GM23248 (cell line): ENCODE results near the gene MAGI3. TPM values are rescaled to one million over a fixed set of nuclear protein-coding genes. Genes with fewer than 3 reads are reported as not detected.

Experiments
- DNase-seq: peaks from one replicate; pipeline ENCODE4 v3.0.0-alpha.2; 2015
- H2AFZ ChIP-seq: fragments of 200-600 bp; sonication (generic); 2 replicates; pipeline ENCODE4 v1.6.1; 2016; ENCODE audit warnings: antibody characterized with exemption
- H3F3A ChIP-seq: fragments of 200-600 bp; sonication (generic); 2 replicates; pipeline ENCODE4 v1.6.1; 2016; ENCODE audit warnings: mild to moderate bottlenecking, antibody characterized with exemption, mixed run types; ENCODE audit not compliant: insufficient read depth
- H3K27ac ChIP-seq: fragments of 200-600 bp; sonication (generic); 2 replicates; pipeline ENCODE4 v1.5.1; 2016; ENCODE audit warnings: mild to moderate bottlenecking
- H3K27me3 ChIP-seq: fragments of 200-600 bp; sonication (generic); replicated peaks from 2 replicates; pipeline ENCODE4 v1.6.1; 2016; ENCODE audit warnings: mild to moderate bottlenecking; ENCODE audit not compliant: insufficient read depth
- H3K36me3 ChIP-seq: fragments of 200-600 bp; sonication (generic); 2 replicates; pipeline ENCODE4 v1.6.1; 2016; ENCODE audit warnings: low read depth, mild to moderate bottlenecking
- H3K4me1 ChIP-seq: fragments of 200-600 bp; sonication (generic); 2 replicates; pipeline ENCODE4 v1.6.1; 2016; ENCODE audit warnings: mild to moderate bottlenecking; ENCODE audit not compliant: insufficient read depth
- H3K4me2 ChIP-seq: fragments of 200-600 bp; sonication (generic); one replicate; pipeline ENCODE4 v1.6.1; 2016; ENCODE audit warnings: mild to moderate bottlenecking; ENCODE audit not compliant: unreplicated experiment
- H3K4me3 ChIP-seq: fragments of 200-600 bp; sonication (generic); 2 replicates; pipeline ENCODE4 v1.5.1; 2016; ENCODE audit warnings: mild to moderate bottlenecking
- H3K79me2 ChIP-seq: fragments of 200-600 bp; sonication (generic); 2 replicates; pipeline ENCODE4 v1.6.1; 2016; ENCODE audit warnings: mild to moderate bottlenecking; ENCODE audit not compliant: insufficient read depth
- H3K9ac ChIP-seq: fragments of 200-600 bp; sonication (generic); 2 replicates; pipeline ENCODE4 v1.6.1; 2016; ENCODE audit warnings: mild to moderate bottlenecking
- H3K9me2 ChIP-seq: fragments of 200-600 bp; sonication (generic); 2 replicates; pipeline ENCODE4 v1.6.1; 2016; ENCODE audit warnings: mixed run types, mild to moderate bottlenecking, moderate library complexity; ENCODE audit not compliant: insufficient read depth
- H3K9me3 ChIP-seq: fragments of 200-600 bp; sonication (generic); one replicate; pipeline ENCODE4 v1.6.1; 2017; ENCODE audit warnings: low read depth
- H4K20me1 ChIP-seq: fragments of 200-600 bp; sonication (generic); 2 replicates; pipeline ENCODE4 v1.6.0; 2016; ENCODE audit not compliant: insufficient read depth
- EZH2 ChIP-seq: fragments of 200-600 bp; sonication (generic); IDR thresholded peaks from 2 replicates; pipeline ENCODE4 v1.6.1; 2018; ENCODE audit warnings: antibody characterized with exemption, mild to moderate bottlenecking; ENCODE audit not compliant: insufficient read depth, poor library complexity, severe bottlenecking
- EZH2phosphoT487 ChIP-seq: fragments of 200-600 bp; sonication (generic); IDR thresholded peaks from 2 replicates; pipeline ENCODE4 v1.6.1; 2018; ENCODE audit warnings: antibody characterized with exemption, moderate library complexity, mild to moderate bottlenecking, low read depth; ENCODE audit not compliant: insufficient read depth
- WGBS, 2 experiments: methylation state at CpG; one replicate each; pipeline ENCODE4 v1.1.6; 2015 to 2017; ENCODE audit warnings: low lambda C conversion rate in 2 of 2, low coverage in 1 of 2; ENCODE audit errors: missing lambda C conversion rate in 2 of 2; 5-methylcytosine and 5-hydroxymethylcytosine counted together
- in situ Hi-C: fragments of 300-500 bp; cut with MboI; formaldehyde crosslinking; loops from 2 replicates; pipeline ENCODE4 v1.15.0; 2020
- polyA plus RNA-seq: library from polyadenylated mRNA; unstranded; fragments of >200 nt; fragmentation: Nextera tagmentation; extraction: Ambion mirVana; gene quantifications from 2 replicates; pipeline ENCODE4 v1.2.1, GENCODE V29; 2016
- total RNA-seq: library from RNA; depleted of rRNA; stranded (reverse); fragments of >200 nt; shearing (Covaris generic); gene quantifications from 2 replicates; pipeline ENCODE4 v1.2.3, GENCODE V29; 2014

Gene MAGI3
- total and polyA plus RNA-seq, 2 experiments from 2014 or later, result 1.9 to 7.2 TPM

DNA sequence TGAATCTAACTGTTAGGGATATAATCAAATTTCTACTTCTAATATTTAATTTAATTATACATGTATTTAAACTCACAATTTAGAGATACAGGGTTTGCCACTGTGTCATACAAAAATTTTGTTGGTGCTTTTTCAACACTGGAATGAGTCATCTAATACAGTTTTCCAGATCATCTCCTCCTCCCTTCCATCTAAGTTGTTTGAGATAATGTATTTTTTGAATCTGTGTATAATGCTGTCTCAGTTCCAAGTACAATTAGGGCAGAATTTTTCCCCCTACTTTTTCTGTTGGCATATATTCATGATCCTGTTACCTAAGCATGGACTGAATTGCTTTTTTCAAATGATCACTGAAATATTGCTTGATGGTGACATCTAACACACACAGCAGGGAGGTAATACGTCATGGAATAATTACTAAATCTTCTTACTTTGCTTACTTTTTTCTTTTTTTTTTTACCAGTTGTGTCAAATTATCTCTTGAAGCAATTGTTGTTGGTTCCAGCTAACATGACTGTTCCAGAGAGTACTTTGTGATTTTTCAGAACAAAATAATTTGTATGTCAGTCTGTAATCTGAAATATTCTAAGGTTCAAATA is 146.0 kb downstream of the MAGI3 start:
- no peaks in the 10 kb centered on the region for H3K9me2 ChIP-seq
- DNase-seq, result peak; percentile 72
- H4K20me1 ChIP-seq, result no peaks in the 10 kb centered on the region
- 39 to 63% methylated on average over 1 of the region's 1 CpG for WGBS, 2 experiments
- in situ Hi-C loops, result no loop called here
- no peak overlapping the region for H3K4me3 ChIP-seq
- H3K36me3 ChIP-seq, result no peaks in the 10 kb centered on the region
- peak overlapping the region; percentile 89 for H3K4me2 ChIP-seq
- peaks cover 70% of the 10 kb centered on the region for H3K4me1 ChIP-seq
- no peaks in the 10 kb centered on the region for H3K9me3 ChIP-seq
- H3F3A ChIP-seq, result peaks cover 54% of the 10 kb centered on the region
- H2AFZ ChIP-seq, result no peak overlapping the region
- TF ChIP-seq EZH2phosphoT487, result no peak
- no peak for TF ChIP-seq EZH2
- peaks cover 64% of the 10 kb centered on the region for H3K79me2 ChIP-seq
- H3K27ac ChIP-seq, result peak overlapping the region; percentile 78
- no peaks in the 10 kb centered on the region for H3K27me3 ChIP-seq
- peak overlapping the region; percentile 34; the same call in 1 of the 2 replicates for H3K9ac ChIP-seq

DNA sequence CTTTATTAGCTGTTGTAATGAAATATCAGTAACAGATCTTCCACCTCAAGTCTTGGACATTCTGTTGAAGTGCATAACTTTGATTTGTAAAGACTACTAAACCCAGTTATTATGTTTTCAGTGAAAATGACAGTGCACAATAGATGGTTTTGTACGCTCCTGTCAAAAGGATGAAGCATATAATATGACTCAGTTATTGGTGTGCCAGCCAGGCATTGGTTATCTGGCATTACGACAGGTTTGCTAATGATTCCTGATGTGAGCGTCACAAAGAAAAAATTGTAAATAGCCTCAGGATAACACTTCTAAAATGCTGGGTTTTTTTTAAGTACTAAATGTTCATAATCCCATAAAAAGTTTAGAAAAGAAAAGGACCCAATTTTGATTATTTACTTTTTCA is 147.9 kb downstream of the MAGI3 start:
- Histone ChIP-seq H3K9me3 (no peaks in the 10 kb centered on the region), H3K4me3 (no peak overlapping the region), H3K27ac (peak overlapping the region; percentile 66), H3K36me3 (no peaks in the 10 kb centered on the region), H3K9ac (peak overlapping the region; percentile 17; the same call in 1 of the 2 replicates), H3K79me2 (peaks cover 54% of the 10 kb centered on the region), H3K4me2 (peak overlapping the region; percentile 49), H2AFZ (no peak overlapping the region; the same call in 1 of the 2 replicates), H4K20me1 (no peaks in the 10 kb centered on the region), H3K9me2 (no peaks in the 10 kb centered on the region), H3K4me1 (peaks cover 83% of the 10 kb centered on the region), H3F3A (peaks cover 62% of the 10 kb centered on the region), H3K27me3 (no peaks in the 10 kb centered on the region)
- DNase-seq, result peak; percentile 85
- WGBS, 2 experiments, result 4 to 11% methylated on average over 3 of the region's 3 CpGs
- TF ChIP-seq EZH2, result no peak
- TF ChIP-seq EZH2phosphoT487, result no peak
- in situ Hi-C loops, result no loop called here

DNA sequence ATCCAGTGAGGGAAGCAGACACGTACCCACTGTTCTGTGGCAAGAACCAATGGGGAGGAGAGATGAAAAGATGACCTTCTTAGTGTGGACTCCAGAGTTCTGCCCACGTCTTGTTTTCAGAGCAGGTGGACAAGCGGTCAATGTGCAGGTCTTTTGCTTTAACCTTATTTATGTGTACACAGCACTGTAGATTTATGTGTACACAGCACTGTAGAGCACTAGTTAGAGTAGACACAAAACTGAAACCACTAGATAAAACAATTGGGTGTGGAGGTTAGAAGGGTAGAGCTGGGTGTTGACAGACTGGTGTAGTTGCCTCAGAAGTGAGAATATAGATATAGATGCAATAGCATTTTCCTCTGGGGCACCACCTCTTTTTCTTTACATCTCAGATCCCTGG is 150.0 kb downstream of the MAGI3 start:
- Histone ChIP-seq H3K9me2 (no peaks in the 10 kb centered on the region), H3K4me2 (no peak overlapping the region), H3K4me3 (no peak overlapping the region), H3K4me1 (peaks cover 61% of the 10 kb centered on the region), H3K27ac (no peak overlapping the region), H3K9ac (no peak overlapping the region), H3K27me3 (no peaks in the 10 kb centered on the region), H2AFZ (no peak overlapping the region), H3F3A (peaks cover 42% of the 10 kb centered on the region), H3K36me3 (no peaks in the 10 kb centered on the region), H3K9me3 (no peaks in the 10 kb centered on the region), H3K79me2 (peaks cover 70% of the 10 kb centered on the region), H4K20me1 (no peaks in the 10 kb centered on the region)
- no peak for TF ChIP-seq EZH2
- TF ChIP-seq EZH2phosphoT487, result no peak
- DNase-seq, result no peak
- 97 to 99% methylated on average over 3 of the region's 3 CpGs for WGBS, 2 experiments
- in situ Hi-C loops, result no loop called here

DNA sequence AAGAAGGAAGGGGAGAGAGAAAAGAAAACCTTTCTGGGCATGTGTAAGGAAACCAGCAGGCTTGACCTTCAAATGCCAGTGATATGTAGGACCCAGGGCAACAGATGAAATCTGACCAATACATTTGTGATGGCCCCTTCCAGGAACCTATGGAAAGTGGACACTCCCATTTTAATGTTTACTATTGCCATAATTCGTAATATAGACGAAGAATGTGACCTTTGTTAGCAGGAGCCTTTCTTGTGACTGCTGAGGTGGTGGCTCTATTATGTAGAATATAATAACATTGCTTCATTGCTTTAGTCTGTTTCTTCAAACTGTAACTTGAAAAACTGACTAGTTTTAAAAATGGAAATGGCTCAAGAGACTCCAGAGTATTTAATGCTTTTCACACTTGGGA is 150.8 kb downstream of the MAGI3 start:
- Histone ChIP-seq H3K79me2 (peaks cover 72% of the 10 kb centered on the region), H3K36me3 (no peaks in the 10 kb centered on the region), H3K4me3 (no peak overlapping the region), H3K27ac (peak overlapping the region; percentile 76; the same call in 1 of the 2 replicates), H3K27me3 (no peaks in the 10 kb centered on the region), H2AFZ (no peak overlapping the region), H3F3A (peaks cover 40% of the 10 kb centered on the region), H3K4me2 (no peak overlapping the region), H3K9me2 (no peaks in the 10 kb centered on the region), H3K9me3 (no peaks in the 10 kb centered on the region), H4K20me1 (no peaks in the 10 kb centered on the region), H3K4me1 (peaks cover 54% of the 10 kb centered on the region), H3K9ac (no peak overlapping the region)
- TF ChIP-seq EZH2phosphoT487 (no peak), EZH2 (no peak)
- in situ Hi-C loops, result no loop called here
- DNase-seq, result no peak
- WGBS, 2 experiments, result 98 to 100% methylated on average over 2 of the region's 2 CpGs

DNA sequence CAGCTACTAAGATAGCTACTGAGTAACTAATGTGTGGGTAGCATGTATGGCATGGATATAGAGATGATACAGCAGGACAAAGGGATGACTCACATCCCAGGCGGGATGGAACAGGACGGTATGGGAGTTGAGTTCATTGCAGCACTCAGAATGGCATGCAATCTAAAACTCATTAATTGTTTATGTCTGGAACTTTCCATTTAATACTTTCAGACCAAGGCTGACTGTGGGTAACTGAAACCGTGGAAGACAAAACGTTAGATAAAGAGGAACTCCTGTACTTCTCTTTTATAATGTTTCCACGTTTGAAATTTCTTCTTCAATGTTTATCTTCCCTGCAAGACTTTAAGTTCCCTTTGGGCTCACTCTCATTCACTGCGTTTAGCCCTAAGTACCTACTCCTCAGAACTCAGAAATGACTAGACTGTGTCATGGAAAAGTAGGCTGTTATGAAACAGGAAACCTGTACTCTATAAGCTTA is 151.9 kb downstream of the MAGI3 start:
- Histone ChIP-seq H2AFZ (peak overlapping the region; percentile 49), H3K9ac (peak overlapping the region; percentile 24; the same call in 1 of the 2 replicates), H3K27me3 (no peaks in the 10 kb centered on the region), H3K9me3 (no peaks in the 10 kb centered on the region), H3K4me1 (peaks cover 43% of the 10 kb centered on the region), H3K36me3 (no peaks in the 10 kb centered on the region), H3F3A (peaks cover 29% of the 10 kb centered on the region), H3K9me2 (no peaks in the 10 kb centered on the region), H3K79me2 (peaks cover 75% of the 10 kb centered on the region), H3K4me2 (peak overlapping the region; percentile 67), H4K20me1 (no peaks in the 10 kb centered on the region), H3K27ac (peak overlapping the region; percentile 76), H3K4me3 (peak overlapping the region; percentile 28)
- TF ChIP-seq EZH2phosphoT487, result no peak
- no peak for TF ChIP-seq EZH2
- in situ Hi-C loops, result no loop called here
- WGBS, 2 experiments, result 37 to 40% methylated on average over 6 of the region's 6 CpGs
- peak; percentile 88 for DNase-seq
